Measurements from ENCODE around the gene CSNK1G3.

- TF ChIP-seq CTCF (IDR thresholded peaks at IDR 0.05): no peak
- TF ChIP-seq POLR2A (IDR thresholded peaks at IDR 0.05): no peak
These were observed 70.7 kb downstream of the CSNK1G3 start for GRCh38 chr5:123582550-123583285.
